ENCODE data around the gene ELMO3.

Gene ELMO3

DNA sequence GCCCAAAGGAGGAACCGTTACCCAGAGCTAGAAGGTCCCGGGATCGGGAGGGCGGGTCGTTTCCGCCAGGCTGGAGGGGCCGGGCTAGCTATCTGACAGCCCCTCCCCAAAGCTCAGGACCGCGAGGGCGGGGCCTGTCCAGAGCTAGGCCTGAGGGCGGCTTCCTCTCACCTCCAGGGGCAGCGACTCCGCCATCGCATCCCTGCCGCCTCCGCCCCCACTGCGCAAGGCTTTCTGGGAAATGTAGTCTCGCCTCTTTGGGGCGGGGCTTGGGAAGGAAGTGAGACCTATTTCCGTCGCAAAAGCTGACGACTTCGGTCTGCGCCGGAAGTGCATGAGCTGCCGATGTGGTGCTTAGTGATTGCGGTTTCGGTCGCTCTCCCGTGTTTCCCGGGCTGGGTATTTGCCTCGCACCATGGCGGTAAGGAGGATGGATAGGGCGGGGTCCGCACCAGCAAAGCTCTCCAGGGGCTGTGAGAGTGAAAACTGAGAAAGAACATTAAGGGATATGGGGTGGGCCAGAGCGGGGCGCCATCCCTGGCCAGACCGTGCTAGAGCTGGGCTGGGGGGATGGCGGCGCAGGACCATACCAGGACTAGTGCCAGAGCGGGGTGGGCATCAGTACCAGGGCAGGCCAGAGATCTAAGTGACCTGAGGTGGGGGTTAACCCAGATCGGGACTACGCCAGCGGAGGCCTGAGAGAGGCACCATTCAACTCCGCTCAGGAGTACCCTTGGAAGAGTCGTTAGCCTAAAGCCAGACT lies 28.1 kb downstream of the ELMO3 start, which contains the start of gene TMEM208:
TMEM208 (plus strand) TSS at position 327 of the 763 bp plus-strand sequence; CDS start at position 416, 89 bp downstream.
- DNase-seq, result peak; percentile 94 to 98 (median 96)

- DNase-seq, result no peak
Measured at GRCh38 chr16:67227567-67227921, 28.6 kb downstream of the ELMO3 start.

DNA sequence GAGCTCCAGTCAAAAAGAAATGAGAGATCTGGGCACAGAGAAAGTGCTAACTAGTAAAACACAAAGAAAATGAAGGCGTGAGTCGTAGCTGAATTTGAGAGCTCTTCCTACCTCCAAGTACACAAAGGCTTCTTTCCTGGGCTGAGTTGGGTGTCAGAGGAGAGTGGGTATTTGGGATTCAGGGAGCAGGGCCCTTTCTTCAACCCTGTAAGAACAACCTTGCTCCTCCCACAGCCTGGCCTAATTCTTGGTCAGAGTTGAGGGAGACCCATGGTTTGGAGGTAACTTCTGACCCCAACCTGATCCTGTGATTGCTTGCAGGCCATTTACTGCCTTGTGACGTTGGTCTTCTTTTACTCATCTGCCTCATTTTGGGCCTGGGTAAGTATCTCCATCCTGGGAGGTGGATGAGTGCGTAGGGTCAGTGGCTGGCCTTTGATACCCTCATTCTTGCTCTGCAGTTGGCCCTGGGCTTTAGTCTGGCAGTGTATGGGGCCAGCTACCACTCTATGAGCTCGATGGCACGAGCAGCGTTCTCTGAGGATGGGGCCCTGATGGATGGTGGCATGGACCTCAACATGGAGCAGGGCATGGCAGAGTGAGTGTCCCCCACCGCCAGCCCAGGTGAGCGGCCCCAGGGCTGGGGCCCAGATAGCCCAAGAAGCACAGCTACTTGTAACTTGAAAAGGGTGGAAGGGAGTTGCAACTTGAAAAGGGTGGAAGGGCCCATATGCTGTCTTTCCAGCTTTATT lies 29.3 kb downstream of the ELMO3 start:
- DNase-seq, result no peak

- DNase-seq, result no peak
Measured at GRCh38 chr16:67228905-67229304, 30.0 kb downstream of the ELMO3 start.

- no peak for DNase-seq
Measured at GRCh38 chr16:67229906-67230808, 31.2 kb downstream of the ELMO3 start.

GRCh38 chr16:67230809-67231660 lies 32.1 kb downstream of the ELMO3 start:
- DNase-seq, result no peak

DNA sequence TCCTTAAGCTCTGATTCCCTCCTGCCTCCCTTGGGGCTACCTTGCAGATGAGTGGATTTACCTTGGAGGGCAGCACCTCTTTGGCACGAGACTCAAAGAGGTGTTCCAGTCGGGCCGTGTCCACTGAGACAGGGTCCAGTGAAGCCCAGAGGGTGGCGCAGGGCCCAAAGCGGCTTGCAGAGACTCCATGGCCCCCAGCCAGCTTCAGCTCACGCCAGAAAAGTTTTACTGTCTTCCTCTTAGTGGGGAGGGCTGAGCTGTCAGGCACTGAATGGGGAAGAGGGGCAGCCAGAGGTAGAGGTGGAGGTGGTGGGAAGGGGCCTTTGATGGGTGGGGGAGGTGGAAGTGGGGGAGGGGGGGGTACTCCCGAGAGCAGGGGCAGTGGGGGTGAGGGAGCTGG lies 34.7 kb downstream of the ELMO3 start:
- no peak for DNase-seq

- no peak for DNase-seq
Measured at GRCh38 chr16:67234180-67234597, 35.3 kb downstream of the ELMO3 start.

DNA sequence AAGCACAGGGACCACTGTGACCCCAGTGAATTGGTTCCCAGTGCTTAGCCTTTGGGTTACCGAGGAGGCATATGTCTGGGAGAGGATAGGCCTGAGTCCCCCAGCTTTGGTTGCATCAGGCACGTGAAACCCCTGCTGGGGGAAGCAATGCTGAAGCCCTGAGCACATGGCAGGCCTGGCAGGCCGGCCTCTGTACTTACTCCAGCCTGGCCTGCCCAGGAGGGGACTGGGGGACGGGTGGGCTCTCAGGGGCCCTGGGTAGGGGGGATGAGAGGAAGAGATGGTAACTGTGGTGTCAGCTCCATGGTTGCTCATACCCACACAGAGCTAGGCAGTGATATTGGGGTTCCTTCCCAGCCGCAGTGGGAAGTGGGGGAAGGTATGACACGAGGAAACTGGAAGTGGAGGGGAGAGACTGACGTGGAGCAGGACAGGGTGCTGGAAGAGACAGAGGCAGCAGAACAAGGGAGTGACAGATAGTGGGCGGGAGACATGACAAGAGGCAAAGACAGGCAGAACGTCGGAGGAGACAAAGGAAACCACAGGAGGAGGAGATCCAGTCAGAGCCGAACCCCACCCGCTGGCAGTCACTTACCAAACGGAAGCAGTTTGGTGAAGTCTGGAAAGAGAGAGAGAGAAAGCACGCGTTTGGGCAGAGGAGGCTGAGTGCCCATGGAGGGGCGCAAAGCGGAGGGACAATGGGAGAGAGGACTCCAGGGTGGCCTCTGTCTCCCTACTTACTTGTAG lies 37.1 kb downstream of the ELMO3 start:
- peak in 4 of 6 experiments; percentile 7 to 62 (median 34) for DNase-seq

DNA sequence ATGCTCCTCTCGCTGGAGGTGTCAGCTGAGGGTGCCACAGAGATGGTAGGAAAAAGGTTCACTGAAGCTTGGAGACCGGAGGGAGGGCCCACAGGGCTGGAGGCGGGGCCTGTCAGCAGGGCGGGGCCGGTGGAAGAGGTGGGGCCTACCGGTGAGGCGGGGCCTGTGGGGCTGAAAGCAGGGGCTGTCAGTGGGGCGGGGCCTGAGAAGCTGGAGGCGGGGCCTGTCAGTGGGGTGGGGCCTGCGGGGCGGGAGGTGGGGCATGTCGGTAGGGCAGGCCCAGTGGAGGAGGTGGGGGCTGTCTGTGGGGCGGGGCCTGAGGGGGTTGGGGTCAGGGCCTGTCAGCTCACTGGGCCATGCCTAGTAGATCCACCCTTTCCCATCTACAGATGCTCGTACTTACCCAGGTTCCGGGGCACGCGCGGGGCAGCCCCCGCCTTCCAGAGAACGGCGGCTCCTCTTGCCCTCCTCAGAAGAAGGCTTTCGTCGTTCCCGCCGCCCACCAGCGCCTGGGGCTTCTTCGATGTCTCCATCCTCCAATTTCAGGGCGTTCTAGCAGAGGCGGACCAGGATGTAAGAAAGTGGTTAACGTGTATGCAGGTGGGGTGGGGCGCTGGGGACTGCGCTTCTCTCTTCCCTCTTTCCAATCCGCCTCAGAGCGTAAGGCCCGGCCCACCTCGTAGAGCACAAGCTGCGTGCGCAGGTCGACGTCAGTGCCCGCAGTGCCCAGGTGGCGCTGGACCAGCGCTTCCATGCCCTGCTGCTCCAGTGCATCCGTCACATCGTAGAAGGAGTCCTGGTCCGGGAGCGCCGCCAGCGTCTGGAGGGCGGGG lies 37.8 kb downstream of the ELMO3 start:
- DNase-seq, result peak; percentile 26 to 75 (median 57)

GRCh38 chr16:67237396-67238277 lies 38.7 kb downstream of the ELMO3 start:
- DNase-seq, result no peak

- DNase-seq, result no peak
Measured at GRCh38 chr16:67238278-67238575, 39.3 kb downstream of the ELMO3 start.

DNA sequence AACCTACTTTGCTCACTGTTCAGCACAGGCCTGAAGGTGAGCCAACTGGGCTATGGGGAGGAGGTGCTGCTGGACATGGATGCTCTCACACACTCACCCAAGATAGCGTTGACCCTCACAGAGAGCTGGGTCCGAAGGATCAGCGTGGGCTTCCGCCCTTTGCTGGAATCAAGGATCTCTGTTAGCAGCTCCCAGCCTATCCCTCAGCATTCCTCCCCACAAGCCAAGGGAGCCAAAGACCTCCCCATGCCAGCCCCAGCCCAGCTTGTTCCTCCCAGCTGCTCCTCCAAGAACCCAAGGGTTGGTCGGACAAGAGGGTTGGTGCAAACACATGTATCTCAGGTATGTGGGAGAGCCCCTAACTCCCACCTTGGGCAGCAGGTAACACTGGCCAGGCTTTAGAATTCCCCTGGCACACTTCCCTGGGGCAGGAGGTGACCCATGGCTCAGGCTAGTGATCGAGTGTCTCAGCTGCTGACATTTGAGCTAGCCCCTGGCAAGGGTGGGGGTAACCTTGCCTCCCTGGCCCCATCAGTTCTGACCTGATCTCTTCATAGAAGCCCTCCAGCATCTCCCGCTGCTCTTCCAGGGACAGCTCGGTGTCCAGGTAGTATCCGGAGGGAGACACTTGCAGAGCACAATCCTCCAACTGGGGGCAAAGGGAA lies 40.0 kb downstream of the ELMO3 start:
- DNase-seq, result no peak

DNA sequence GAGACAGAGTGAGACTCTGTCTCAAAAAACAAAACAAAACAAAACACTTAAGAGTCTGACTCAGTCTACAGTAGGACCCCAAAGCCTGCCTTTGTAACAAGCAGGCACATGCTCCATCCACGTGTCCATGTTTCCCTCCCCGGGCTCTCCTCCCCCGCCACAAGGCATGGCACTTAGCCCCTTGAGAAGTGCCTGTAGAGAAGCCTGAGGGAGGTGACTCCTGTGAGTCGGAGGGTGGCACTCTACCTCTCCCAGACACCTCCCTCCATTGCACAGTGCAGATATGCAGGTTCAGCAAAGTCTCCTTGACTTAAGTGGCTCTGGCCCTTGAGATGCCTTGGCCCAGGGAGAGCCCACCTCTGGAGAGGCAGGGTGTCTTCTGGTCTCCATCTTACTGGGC lies 41.6 kb downstream of the ELMO3 start:
- no peak for DNase-seq

DNA sequence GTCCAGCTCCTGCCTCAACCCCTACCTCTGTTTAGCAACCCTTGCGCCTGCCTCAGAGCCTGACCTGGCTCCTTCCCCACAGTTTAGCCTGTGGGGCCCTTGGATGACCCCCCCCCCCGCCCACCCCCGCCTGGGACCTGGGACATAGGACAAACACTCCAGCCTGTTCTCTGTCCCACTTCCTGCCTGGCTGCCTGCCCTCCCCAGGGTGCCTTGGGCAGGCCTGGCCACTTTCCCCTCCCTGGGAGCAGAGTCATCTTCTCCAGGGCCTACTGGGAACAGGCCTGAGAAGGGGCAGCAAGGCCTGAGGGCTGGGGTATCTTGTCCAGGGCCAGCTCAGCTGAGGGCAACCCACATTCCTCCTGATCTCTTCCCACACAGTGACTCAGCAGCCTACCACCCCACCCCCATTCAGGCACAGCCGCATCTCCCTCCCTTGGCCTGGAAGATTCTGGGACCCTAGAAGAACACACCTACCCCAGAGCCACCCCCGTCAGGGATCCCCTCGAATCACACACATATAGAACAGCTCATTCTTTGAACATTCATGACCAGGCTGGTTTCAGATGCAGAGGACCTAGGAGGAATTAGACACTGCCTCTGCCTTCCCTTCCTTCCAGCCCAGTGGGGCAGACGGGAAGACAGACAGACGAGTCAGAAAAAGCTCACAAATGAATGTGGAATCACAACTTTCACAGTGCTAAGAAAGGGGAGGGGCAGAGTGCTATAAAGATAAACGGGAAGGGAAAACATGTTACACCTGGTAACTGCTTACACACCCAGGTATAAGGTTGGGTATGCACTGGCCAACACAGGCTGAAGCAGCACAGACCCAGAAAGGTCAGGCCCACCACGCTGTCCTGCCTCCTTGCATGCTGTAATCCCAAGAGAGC lies 42.3 kb downstream of the ELMO3 start:
- DNase-seq, result no peak

- no peak for DNase-seq
Measured at GRCh38 chr16:67242138-67242730, 43.3 kb downstream of the ELMO3 start.

GRCh38 chr16:67243481-67243880 lies 44.5 kb downstream of the ELMO3 start:
- DNase-seq, result no peak

Measured in stimulated activated naive CD4-positive, alpha-beta T cell (primary cell).